ENCODE measurements around the gene MUCL3.

GRCh38 chr6:30947231-30947630 lies 6.5 kb downstream of the MUCL3 start:
- TF ChIP-seq TAF1 (IDR thresholded peaks at IDR 0.05; ENCODE audit: borderline replicate concordance, low read depth, low read length) (no peak), POLR2A (IDR thresholded peaks at IDR 0.05; ENCODE audit: low read depth, low read length) (no peak)
